H1 (cell line): ENCODE measurements around the gene TRABD2B. TPM values are rescaled to one million over a fixed set of nuclear protein-coding genes. Genes with fewer than 3 reads are reported as not detected.

Experiments
- CTCF ChIA-PET: fragments of 300-600 bp; sonication (Branson Sonifier 250); formaldehyde crosslinking; loops from one replicate; lab custom pipeline; 2021; ENCODE audit not compliant: partially characterized antibody; lab: Charles Lee
- POLR2A ChIA-PET: fragments of 300-600 bp; sonication (Branson Sonifier 250); formaldehyde crosslinking; loops from one replicate; lab custom pipeline; 2021; ENCODE audit warnings: inconsistent platforms; ENCODE audit not compliant: partially characterized antibody; lab: Charles Lee
- DNase-seq, 2 experiments: peaks; one replicate each; pipeline versions ENCODE4 v3.0.0 to v3.0.0-alpha.2; 2010 to 2022; ENCODE audit warnings: low spot score in 2 of 2, low read depth in 1 of 2, mixed read lengths in 1 of 2
- FAIRE-seq: peaks from 2 replicates; lab custom pipeline; 2011; peaks lifted over from hg19 to GRCh38; lab: Jason Lieb, UNC
- H2AFZ ChIP-seq: 2 replicates; pipeline ENCODE4 v1.8.1; 2012; ENCODE audit warnings: low read length, inconsistent platforms
- H2AK5ac ChIP-seq: 2 replicates; pipeline ENCODE4 v1.6.1; 2013; ENCODE audit warnings: low read depth, low read length
- H2BK120ac ChIP-seq: replicated peaks from 2 replicates; pipeline ENCODE3; 2013; ENCODE audit warnings: low read depth, low read length, inconsistent platforms
- H2BK12ac ChIP-seq: 2 replicates; pipeline ENCODE4 v1.6.1; 2013; ENCODE audit warnings: low read depth, low read length
- H2BK15ac ChIP-seq: 2 replicates; pipeline ENCODE4 v1.6.1; 2013; ENCODE audit warnings: low read length
- H2BK20ac ChIP-seq: 2 replicates; pipeline ENCODE4 v1.6.1; 2013; ENCODE audit warnings: low read length
- H2BK5ac ChIP-seq: 2 replicates; pipeline ENCODE4 v1.6.1; 2013; ENCODE audit warnings: low read depth, low read length
- H3K14ac ChIP-seq: 2 replicates; pipeline ENCODE4 v1.6.1; 2013; ENCODE audit warnings: inconsistent platforms; ENCODE audit not compliant: insufficient read length
- H3K18ac ChIP-seq: 2 replicates; pipeline ENCODE4 v1.6.1; 2013; ENCODE audit warnings: low read length; ENCODE audit errors: extremely low read depth
- H3K23ac ChIP-seq: 2 replicates; pipeline ENCODE4 v1.6.1; 2013; ENCODE audit warnings: inconsistent platforms; ENCODE audit not compliant: insufficient read length
- H3K23me2 ChIP-seq: 2 replicates; pipeline ENCODE4 v1.6.1; 2013; ENCODE audit warnings: low read depth, low read length
- H3K27ac ChIP-seq: 2 replicates; pipeline ENCODE4 v1.6.1; 2011; ENCODE audit warnings: low read depth, low read length, inconsistent platforms
- H3K27me3 ChIP-seq, 4 experiments: replicated peaks in 1 of 4; 1 replicate in 1 of 4; 2 replicates in 3 of 4; pipeline versions ENCODE4 v1.6.1 to v1.8.1; 2011 to 2013; ENCODE audit warnings: low read length in 3 of 4, mild to moderate bottlenecking in 3 of 4, inconsistent platforms in 2 of 4, mixed read lengths in 2 of 4, moderate library complexity in 1 of 4; ENCODE audit not compliant: control insufficient read depth in 3 of 4, insufficient read depth in 3 of 4; ENCODE audit errors: extremely low read depth in 1 of 4
- H3K36me3 ChIP-seq, 4 experiments: 2 replicates each; pipeline versions ENCODE4 v1.6.1 to v1.8.1; 2011 to 2013; ENCODE audit warnings: mild to moderate bottlenecking in 4 of 4, low read length in 3 of 4, moderate library complexity in 2 of 4, control low read depth in 1 of 4, inconsistent platforms in 1 of 4; ENCODE audit not compliant: insufficient read depth in 4 of 4, control insufficient read depth in 2 of 4
- H3K4ac ChIP-seq: replicated peaks from 2 replicates; pipeline ENCODE3; 2013; ENCODE audit warnings: low read length, low read depth, mixed read lengths, inconsistent platforms; ENCODE audit not compliant: insufficient read length
- H3K4me1 ChIP-seq, 4 experiments: replicated peaks in 1 of 4; 1 replicate in 1 of 4; 2 replicates in 3 of 4; pipeline versions ENCODE4 v1.6.1 to v1.8.1; 2011 to 2013; ENCODE audit warnings: low read length in 3 of 4, inconsistent platforms in 2 of 4, mixed read lengths in 1 of 4; ENCODE audit not compliant: insufficient read depth in 4 of 4, control insufficient read depth in 3 of 4
- H3K4me2 ChIP-seq, 2 experiments: 2 replicates each; pipeline versions ENCODE4 v1.6.1 to v1.8.1; 2011 to 2013; ENCODE audit warnings: low read depth in 2 of 2, low read length in 2 of 2, control low read depth in 1 of 2, inconsistent platforms in 1 of 2, mild to moderate bottlenecking in 1 of 2; ENCODE audit not compliant: insufficient read depth in 1 of 2
- H3K4me3 ChIP-seq, 4 experiments: fragments of 200-600, 300-600 bp in 1 of 4; sonication (generic), shearing (Covaris generic), sonication (Bioruptor Twin) in 1 of 4; 2 replicates each; pipeline versions ENCODE4 v1.5.1 to v1.8.1; 2011 to 2016; ENCODE audit warnings: low read length in 4 of 4, low read depth in 3 of 4, control low read depth in 2 of 4, inconsistent platforms in 2 of 4, mild to moderate bottlenecking in 2 of 4, mixed read lengths in 1 of 4, moderate library complexity in 1 of 4; ENCODE audit not compliant: insufficient read depth in 2 of 4; ENCODE audit errors: extremely low read depth in 1 of 4
- H3K56ac ChIP-seq: replicated peaks from 2 replicates; pipeline ENCODE3; 2013; ENCODE audit warnings: low read depth, mild to moderate bottlenecking, mixed read lengths, low read length, inconsistent platforms; ENCODE audit not compliant: insufficient read length
- H3K79me1 ChIP-seq: 2 replicates; pipeline ENCODE4 v1.6.1; 2013; ENCODE audit warnings: low read depth, low read length, control low read depth
- H3K79me2 ChIP-seq, 2 experiments: 2 replicates each; pipeline versions ENCODE4 v1.6.1 to v1.8.1; 2012 to 2013; ENCODE audit warnings: low read length in 2 of 2, mild to moderate bottlenecking in 2 of 2, inconsistent platforms in 1 of 2; ENCODE audit not compliant: insufficient read depth in 2 of 2, control insufficient read depth in 1 of 2
- H3K9ac ChIP-seq, 4 experiments: replicated peaks in 1 of 4; 1 replicate in 1 of 4; 2 replicates in 3 of 4; pipeline versions ENCODE4 v1.6.1 to v1.8.1; 2011 to 2013; ENCODE audit warnings: low read depth in 3 of 4, low read length in 3 of 4, control low read depth in 2 of 4, mild to moderate bottlenecking in 2 of 4, moderate library complexity in 2 of 4, inconsistent platforms in 1 of 4; ENCODE audit errors: extremely low read depth in 1 of 4
- H3K9me3 ChIP-seq, 2 experiments: 2 replicates each; pipeline versions ENCODE4 v1.6.1 to v1.8.1; 2012 to 2013; ENCODE audit warnings: mild to moderate bottlenecking in 2 of 2, moderate library complexity in 2 of 2, control low read depth in 1 of 2, inconsistent platforms in 1 of 2, low read depth in 1 of 2, low read length in 1 of 2, mixed read lengths in 1 of 2; ENCODE audit not compliant: insufficient read depth in 2 of 2
- H4K20me1 ChIP-seq, 2 experiments: replicated peaks in 1 of 2; 2 replicates each; pipeline versions ENCODE3 to v1.8.1; 2011 to 2013; ENCODE audit warnings: inconsistent platforms in 2 of 2, low read length in 2 of 2, mild to moderate bottlenecking in 1 of 2; ENCODE audit not compliant: insufficient read depth in 2 of 2, control insufficient read depth in 1 of 2
- H4K5ac ChIP-seq: 2 replicates; pipeline ENCODE4 v1.6.1; 2013; ENCODE audit warnings: low read length, low read depth, mixed read lengths, inconsistent platforms; ENCODE audit not compliant: insufficient read length
- H4K8ac ChIP-seq: 2 replicates; pipeline ENCODE4 v1.8.0; 2013; ENCODE audit warnings: mild to moderate bottlenecking, moderate library complexity, low read length, inconsistent platforms; ENCODE audit not compliant: insufficient read depth; ENCODE audit errors: extremely low read depth
- H4K91ac ChIP-seq: replicated peaks from 2 replicates; pipeline ENCODE3; 2013; ENCODE audit warnings: low read length, mixed read lengths, inconsistent platforms; ENCODE audit not compliant: insufficient read length
- CBX5 ChIP-seq: fragments of 300-800, 300-1000 bp; sonication (generic); IDR thresholded peaks from 2 replicates; pipeline ENCODE4 v1.7.1; 2016; ENCODE audit warnings: antibody characterized with exemption, low read length, low read depth
- CBX8 ChIP-seq: fragments of 300-800, 300-1000 bp; sonication (generic); IDR thresholded peaks from 2 replicates; pipeline ENCODE4 v1.7.1; 2016; ENCODE audit warnings: low read depth, low read length, borderline replicate concordance
- CEBPB ChIP-seq: IDR thresholded peaks from 2 replicates; pipeline ENCODE4 v1.6.1; 2012; ENCODE audit warnings: low read depth, low read length
- CHD1 ChIP-seq: IDR thresholded peaks from 2 replicates; pipeline ENCODE4 v1.6.1; 2012; ENCODE audit warnings: low read depth, low read length, improper control_type of control experiment
- KDM4A ChIP-seq: IDR thresholded peaks from one replicate; pipeline ENCODE4 v1.7.1; 2012; ENCODE audit warnings: low read depth, mild to moderate bottlenecking, moderate library complexity, low read length, inconsistent platforms; ENCODE audit not compliant: severe bottlenecking
- RBBP5 ChIP-seq: IDR thresholded peaks from 2 replicates; pipeline ENCODE4 v1.7.1; 2012; ENCODE audit warnings: low read depth, mild to moderate bottlenecking, inconsistent platforms, low read length, moderate library complexity, borderline replicate concordance
- RFX5 ChIP-seq: IDR thresholded peaks from 2 replicates; pipeline ENCODE4 v1.6.1; 2011; ENCODE audit warnings: low read depth, low read length, improper control_type of control experiment, borderline replicate concordance
- SP2 ChIP-seq: IDR thresholded peaks from 2 replicates; pipeline ENCODE4 v1.6.1; 2012; ENCODE audit warnings: mild to moderate bottlenecking, low read length, inconsistent platforms
- TAF1 ChIP-seq: IDR thresholded peaks from 2 replicates; pipeline ENCODE4 v1.6.1; 2011; ENCODE audit warnings: mild to moderate bottlenecking, low read depth, low read length
- WGBS, 2 experiments: shearing (Covaris generic) in 1 of 2; methylation state at CpG; one replicate each; pipeline versions ENCODE4 v1.1.6 to v1.1.7; 2013 to 2015; ENCODE audit warnings: low lambda C conversion rate in 2 of 2, mixed read lengths in 2 of 2, inconsistent platforms in 1 of 2, low coverage in 1 of 2, missing lambda C conversion rate in 1 of 2; ENCODE audit not compliant: insufficient replicate concordance in 2 of 2, insufficient coverage in 1 of 2, insufficient read length in 1 of 2; ENCODE audit errors: extremely low coverage in 1 of 2, missing lambda C conversion rate in 1 of 2; 5-methylcytosine and 5-hydroxymethylcytosine counted together
- polyA plus RNA-seq, 7 experiments: library from polyadenylated mRNA; depleted of rRNA in 3 of 7; stranded (reverse) in 5 of 7; unstranded in 2 of 7; fragments of >200 nt in 5 of 7; fragments of 200-250 nt in 2 of 7; gene quantifications; 1 replicate in 5 of 7; 2 replicates in 1 of 7; 4 replicates in 1 of 7; pipeline versions ENCODE4 v1.2.1 to v1.2.3, GENCODE V29; 2011 to 2013; ENCODE audit warnings: missing spikeins in 2 of 7, mixed read lengths in 2 of 7
- total RNA-seq: library from RNA; stranded (reverse); fragmentation: NEBNext Ultra II Directional; extraction: Animal tissue kit (Norgen Biotek cat#: 25700); gene quantifications from 2 replicates; pipeline ENCODE4 v1.2.1, GENCODE V29; 2021
- TF ChIP-seq, protein P1 (sequence below): IDR thresholded peaks from 2 replicates; pipeline ENCODE4 v1.6.1; 2012; ENCODE audit warnings: inconsistent platforms

Gene TRABD2B
- total and polyA plus RNA-seq, 2 of the 8 experiments (the other 6 are each of a cell fraction or from before 2014, with no cell fraction given), result 0.95 to 3.4 TPM

DNA sequence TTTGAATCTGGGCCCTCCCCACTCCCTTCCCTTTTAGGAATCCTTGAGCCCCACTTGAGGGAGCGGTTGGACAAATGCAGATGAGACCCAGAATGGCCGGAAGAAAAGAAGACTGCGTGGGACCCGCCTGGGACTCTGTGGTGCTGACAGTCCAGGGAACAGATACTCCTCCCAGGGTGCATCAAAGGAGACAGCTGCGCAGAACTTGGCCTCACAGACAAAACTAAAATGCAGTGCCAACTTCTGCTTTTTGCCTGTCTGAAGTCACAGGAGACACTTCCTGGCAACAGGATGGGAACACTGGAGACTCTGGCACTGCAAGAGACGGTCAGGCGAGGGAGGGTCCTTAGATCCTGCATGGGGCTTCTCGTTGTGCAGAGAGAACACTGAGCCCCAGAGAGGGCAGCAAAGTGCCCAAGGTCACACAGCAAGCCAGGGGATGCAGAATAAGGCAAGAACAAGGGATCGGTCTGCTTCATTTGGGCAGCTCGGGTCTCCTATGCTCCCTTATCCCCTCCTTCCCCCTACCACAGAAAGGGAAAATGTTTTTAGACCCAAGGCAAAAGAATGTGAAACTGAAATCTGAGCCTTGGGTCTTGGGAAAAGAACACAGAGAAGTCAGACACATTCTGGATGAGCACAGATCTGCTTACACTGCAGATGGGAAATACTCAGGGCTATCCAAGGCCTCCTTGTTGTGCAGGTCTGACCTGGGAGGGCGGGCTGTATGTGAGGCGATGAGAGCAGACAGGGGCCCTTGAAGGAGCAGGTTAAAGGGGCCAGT, 182.4 kb downstream of the TRABD2B start:
- no peak overlapping the region for H3K23ac ChIP-seq
- no peak overlapping the region for H3K4me2 ChIP-seq
- H3K9ac ChIP-seq, result no peak overlapping the region
- no peak overlapping the region for H4K8ac ChIP-seq
- no peak overlapping the region for H2AFZ ChIP-seq
- H3K4me3 ChIP-seq, result no peak overlapping the region
- no peak overlapping the region for H2BK12ac ChIP-seq
- H2AK5ac ChIP-seq, result no peak overlapping the region
- WGBS, 2 experiments, result 82% methylated on average over 12 of the region's 12 CpGs; no CpG with 5 or more reads in 1 of the 2 experiments
- no peak overlapping the region for H2BK120ac ChIP-seq
- no peak overlapping the region for H3K27ac ChIP-seq
- no peaks in the 10 kb centered on the region for H3K23me2 ChIP-seq
- H3K36me3 ChIP-seq, result no peaks in the 10 kb centered on the region
- CTCF ChIA-PET, result interaction anchor here (0.6 to 1.2 kb wide), 6 partner anchors 29 to 183 kb away, joined by 3 read pairs; no protein-coding TSS in a partner anchor
- DNase-seq (no peak), FAIRE-seq (no peak)
- no peak overlapping the region for H3K18ac ChIP-seq
- H3K14ac ChIP-seq, result no peak overlapping the region
- no peak overlapping the region for H3K4ac ChIP-seq
- no peak overlapping the region for H3K56ac ChIP-seq
- H2BK5ac ChIP-seq, result no peak overlapping the region
- H2BK15ac ChIP-seq, result no peak overlapping the region
- H3K79me2 ChIP-seq, result no peaks in the 10 kb centered on the region
- H3K79me1 ChIP-seq, result no peaks in the 10 kb centered on the region
- peaks cover 0 to 2% of the 10 kb centered on the region in 2 experiments for H4K20me1 ChIP-seq
- H4K91ac ChIP-seq, result no peak overlapping the region
- no peaks in the 10 kb centered on the region for H3K27me3 ChIP-seq
- H3K4me1 ChIP-seq, result peaks cover 0 to 7% (median 2%) of the 10 kb centered on the region in 4 experiments; a peak in 4 of 7 replicates
- H3K9me3 ChIP-seq, result no peaks in the 10 kb centered on the region
- H2BK20ac ChIP-seq, result no peak overlapping the region
- no peak overlapping the region for H4K5ac ChIP-seq
- POLR2A ChIA-PET, result interaction anchor here (0.6 to 0.8 kb wide), 2 partner anchors 8 to 46 kb away, joined by 4 read pairs; no protein-coding TSS in a partner anchor
- TF ChIP-seq RFX5 (no peak), CBX8 (no peak), CBX5 (no peak), CHD1 (no peak), RBBP5 (no peak), KDM4A (no peak), SP2 (no peak), TAF1 (no peak), CEBPB (no peak)
- TF ChIP-seq, protein P1, sequence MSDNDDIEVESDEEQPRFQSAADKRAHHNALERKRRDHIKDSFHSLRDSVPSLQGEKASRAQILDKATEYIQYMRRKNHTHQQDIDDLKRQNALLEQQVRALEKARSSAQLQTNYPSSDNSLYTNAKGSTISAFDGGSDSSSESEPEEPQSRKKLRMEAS, result no peak
